NCI-H2171 treated with DMSO at 0.1 percent for 48 hours (cell line): ENCODE results near the gene ADAMTS20.

ENCODE experiments used
- DNase-seq: peaks from one replicate; lab custom pipeline; 2025; lab: John Stamatoyannopoulos, UW

Gene ADAMTS20

DNA sequence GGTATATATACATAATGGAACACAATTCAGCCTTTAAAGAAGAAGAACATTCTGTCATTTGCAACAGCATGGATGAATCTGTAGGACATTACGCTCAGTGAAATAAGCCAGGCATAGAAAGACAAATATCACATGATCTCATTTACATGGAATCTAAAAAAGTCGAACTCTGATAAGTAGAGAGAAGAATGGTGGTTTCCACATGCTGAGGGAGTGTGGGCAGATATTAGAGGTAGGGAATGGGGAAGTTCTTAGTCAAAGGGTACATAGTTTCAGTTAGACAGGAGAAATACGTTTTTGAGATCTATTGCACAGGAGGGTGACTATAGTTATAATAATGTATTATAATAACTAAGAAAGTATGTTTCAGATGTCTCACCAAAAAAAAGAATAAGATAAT lies 71.4 kb downstream of the ADAMTS20 start:
- no peak for DNase-seq

- DNase-seq = no peak
Observed at GRCh38 chr12:43462741-43463140, 89.3 kb downstream of the ADAMTS20 start.

DNA sequence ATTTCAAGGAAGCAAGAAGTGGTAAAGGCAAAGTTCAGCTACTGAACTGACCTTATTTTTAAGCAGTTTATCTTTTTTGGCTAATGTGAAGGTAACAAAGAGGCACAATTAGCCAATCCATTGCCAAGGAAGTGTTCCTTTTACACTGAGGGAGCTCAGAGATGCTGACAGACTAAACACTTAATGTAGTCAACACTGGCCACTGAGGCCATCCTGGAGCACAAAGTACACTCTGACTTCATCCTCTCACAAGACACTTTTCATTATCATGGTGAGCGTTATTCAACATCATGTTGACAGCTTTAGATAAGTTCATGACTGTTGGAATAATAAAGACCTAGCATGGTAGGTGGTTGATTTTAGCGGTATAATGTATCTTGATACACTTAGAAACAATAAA lies 89.9 kb downstream of the ADAMTS20 start:
- no peak for DNase-seq

DNA sequence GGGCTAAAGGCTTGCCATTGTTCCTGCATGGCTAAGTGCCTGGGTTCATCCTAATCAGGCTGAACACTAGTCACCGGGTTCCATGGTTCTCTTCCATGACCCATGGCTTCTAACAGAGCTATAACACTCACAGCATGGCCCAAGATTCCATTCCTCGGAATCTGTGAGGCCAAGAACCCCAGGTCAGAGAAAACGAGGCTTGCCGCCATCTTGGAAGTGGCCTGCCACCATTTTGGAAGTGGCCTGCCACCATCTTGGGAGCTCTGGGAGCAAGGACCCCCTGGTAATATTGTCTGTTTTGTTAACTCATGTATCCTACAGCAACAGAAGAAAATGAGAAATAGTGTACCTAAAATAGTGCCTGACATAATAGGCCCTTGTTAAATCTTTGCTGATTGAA lies 92.7 kb downstream of the ADAMTS20 start:
- no peak for DNase-seq

DNA sequence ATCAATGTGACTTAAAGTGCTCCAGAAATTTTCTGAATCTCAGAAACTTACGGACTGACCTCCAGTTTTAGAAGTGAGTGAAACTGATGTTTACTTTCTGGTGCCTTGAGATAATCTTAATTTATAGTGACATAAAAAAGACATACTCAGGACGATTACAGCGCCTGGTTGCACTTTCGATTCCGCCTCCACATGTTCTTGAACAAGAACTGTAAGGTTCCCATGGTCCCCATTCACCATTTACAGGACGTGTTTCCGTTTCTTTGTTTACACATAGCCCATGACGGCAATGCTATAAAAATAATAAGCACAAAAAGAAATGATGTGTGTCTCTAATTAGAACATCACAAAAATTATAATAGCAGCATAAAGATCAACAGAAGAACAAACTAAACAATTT lies 98.2 kb downstream of the ADAMTS20 start:
- no peak for DNase-seq

DNA sequence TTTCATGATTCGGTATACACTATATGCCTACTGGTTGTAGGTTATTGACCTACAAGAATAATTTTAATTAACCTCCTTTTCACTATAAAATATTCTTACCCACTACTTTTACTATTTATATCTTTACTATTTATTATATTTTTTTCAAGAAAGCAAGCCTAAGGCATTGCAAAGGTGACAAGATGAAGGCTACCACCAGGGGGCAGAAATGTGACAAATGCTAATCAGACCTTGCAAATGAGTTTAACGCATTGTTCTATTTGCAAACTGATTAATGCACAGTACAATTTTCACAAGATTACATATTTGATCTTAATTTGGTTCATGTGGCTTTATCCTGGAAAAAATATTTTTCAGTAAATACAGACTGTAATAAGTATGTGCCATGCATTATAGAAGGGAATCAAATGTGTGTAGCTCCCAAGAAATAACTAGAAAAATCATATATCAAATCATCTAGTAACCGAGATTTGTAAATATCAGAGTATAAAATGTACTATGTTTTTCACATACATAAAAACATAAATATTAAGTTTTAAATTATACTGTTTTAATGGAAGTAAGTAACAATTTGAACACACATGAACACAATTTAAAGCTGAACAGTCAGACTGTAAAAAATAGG lies 107.0 kb downstream of the ADAMTS20 start:
- DNase-seq = peak; percentile 38

- no peak for DNase-seq
Observed at GRCh38 chr12:43436597-43436996, 115.4 kb downstream of the ADAMTS20 start.

DNA sequence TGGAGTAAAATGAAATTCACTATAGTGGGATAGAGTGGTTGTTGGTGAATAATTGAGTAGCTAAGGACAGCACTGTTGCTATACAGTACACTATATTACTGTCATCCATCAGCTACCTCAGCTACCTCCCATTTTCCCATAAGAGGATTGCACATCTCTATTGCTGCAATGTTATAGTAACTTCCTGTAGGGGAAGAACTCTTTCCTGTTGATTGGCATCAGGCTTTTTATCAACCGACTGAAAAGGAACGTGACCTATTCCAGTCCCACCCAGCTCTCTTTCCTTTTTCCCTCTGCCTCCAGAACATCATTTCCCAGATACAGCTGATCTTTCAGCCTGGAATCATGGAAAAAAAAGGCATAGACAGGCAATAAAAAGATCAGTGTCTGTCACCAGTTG lies 117.4 kb downstream of the ADAMTS20 start:
- DNase-seq = no peak

GRCh38 chr12:43428088-43428600 lies 123.9 kb downstream of the ADAMTS20 start:
- no peak for DNase-seq

DNA sequence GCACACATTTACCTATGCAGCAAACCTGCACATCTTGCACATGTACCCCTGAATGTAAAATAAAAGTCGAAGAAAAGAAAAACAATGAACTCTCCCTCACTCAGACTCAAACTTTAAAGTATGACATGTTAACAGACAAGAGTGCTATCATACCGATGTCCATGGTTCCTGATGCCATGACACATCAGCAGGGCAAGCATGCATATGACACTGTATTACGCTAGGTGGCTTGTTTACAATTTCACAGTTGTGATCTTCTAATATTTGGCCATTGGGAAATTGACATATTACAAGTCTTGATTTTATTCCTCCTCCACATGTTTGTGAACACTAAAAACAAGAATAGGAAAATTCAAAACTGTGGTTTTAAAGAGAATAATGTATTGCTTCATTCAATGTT lies 126.6 kb downstream of the ADAMTS20 start:
- DNase-seq = no peak

- DNase-seq = no peak
Observed at GRCh38 chr12:43416981-43417380, 135.0 kb downstream of the ADAMTS20 start.

- no peak for DNase-seq
Observed at GRCh38 chr12:43407816-43408645, 144.0 kb downstream of the ADAMTS20 start.

- DNase-seq = no peak
Observed at GRCh38 chr12:43406801-43407200, 145.2 kb downstream of the ADAMTS20 start.

DNA sequence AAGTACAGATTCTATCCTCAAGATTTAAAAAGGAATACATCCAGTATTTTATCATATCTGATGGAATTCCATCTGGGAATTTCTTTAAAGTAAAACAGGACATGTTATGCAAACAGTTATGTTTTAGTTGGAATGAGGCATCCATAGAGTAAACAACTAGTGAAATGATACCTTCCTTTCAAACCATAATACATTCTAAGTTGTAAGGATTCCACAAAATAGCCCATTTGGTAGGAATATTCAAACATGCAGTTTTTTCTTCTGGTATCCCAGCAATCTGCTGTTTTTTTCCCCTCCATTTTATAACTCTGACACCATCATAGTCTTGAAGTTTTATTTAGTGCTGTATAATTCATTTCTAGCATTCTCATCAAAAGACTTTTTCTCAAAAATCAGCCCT lies 149.6 kb downstream of the ADAMTS20 start:
- no peak for DNase-seq

DNA sequence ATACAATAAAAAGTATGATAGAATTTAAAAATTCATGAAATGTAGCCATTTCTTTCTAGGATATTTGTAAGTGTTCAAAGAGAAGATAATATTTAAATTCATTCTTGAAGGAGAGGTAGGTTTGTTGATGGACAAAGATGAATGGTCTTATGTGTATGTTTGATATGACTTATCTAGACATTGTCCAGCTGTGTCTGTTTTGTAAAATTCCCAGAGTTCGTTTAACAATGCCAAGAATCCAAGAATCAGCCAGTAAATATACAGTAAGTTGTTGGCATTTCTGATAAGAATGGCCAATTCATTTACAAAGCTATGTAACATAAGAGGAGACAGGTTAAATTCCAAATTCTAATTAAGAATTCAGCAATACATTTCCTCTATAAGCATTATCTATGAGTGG lies 150.9 kb downstream of the ADAMTS20 start:
- DNase-seq = no peak

DNA sequence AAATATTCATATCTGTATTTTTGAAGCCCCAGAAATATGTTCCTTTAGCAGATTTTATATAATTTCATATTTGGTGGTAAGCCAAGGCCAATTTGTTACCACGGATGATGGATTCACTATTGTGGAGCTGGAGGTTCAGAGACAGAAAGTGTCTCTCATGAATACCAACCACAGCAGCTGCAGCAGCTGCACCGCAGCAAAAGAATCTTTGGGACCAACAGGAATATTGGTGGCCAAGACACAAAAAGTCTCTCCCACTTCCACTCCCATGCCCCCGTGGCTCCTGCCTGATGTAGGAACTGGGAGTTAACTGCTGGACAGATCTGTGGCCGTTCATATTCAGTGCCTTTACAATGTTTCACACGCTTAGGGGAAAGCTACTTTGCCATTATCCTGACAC lies 155.3 kb downstream of the ADAMTS20 start:
- DNase-seq = no peak

DNA sequence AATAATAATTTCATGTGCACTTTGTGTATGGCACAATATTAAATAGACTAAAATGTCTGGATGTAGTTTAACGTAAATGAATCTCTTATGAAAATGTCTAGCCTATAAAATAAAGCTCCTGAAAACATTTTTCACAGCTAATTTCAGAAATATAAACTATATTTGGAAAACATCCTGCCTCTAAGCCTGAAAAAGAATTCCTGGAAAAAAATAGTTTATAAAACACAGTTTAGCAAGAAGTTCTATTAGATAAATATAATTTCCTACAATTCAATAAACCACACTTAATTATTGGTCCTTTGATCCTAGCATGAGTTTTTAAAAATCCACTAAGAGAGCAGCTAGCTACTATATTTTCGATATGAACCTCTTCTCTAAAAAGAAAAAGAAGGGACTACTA lies 159.9 kb downstream of the ADAMTS20 start:
- no peak for DNase-seq

GRCh38 chr12:43381879-43382278 lies 170.1 kb downstream of the ADAMTS20 start:
- DNase-seq = no peak

GRCh38 chr12:43378448-43378847 lies 173.6 kb downstream of the ADAMTS20 start:
- no peak for DNase-seq

DNA sequence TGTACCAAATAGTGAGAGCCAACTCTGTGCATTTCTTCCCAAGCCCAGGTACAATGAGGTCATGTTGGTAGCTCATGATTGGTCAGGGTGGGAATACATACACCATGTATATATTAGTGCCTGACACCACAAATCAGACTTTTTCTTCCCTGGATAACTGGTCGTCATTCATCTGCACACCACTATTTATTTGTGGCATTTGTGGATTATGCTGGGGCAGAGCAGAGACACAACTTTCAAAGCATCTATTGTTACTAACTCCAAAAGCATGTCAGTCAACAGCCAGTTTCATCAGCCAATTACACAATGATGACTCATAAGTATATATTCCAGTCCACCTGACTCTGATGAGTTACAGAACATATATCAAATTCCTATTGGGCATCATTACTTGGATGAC lies 181.7 kb downstream of the ADAMTS20 start:
- no peak for DNase-seq

DNA sequence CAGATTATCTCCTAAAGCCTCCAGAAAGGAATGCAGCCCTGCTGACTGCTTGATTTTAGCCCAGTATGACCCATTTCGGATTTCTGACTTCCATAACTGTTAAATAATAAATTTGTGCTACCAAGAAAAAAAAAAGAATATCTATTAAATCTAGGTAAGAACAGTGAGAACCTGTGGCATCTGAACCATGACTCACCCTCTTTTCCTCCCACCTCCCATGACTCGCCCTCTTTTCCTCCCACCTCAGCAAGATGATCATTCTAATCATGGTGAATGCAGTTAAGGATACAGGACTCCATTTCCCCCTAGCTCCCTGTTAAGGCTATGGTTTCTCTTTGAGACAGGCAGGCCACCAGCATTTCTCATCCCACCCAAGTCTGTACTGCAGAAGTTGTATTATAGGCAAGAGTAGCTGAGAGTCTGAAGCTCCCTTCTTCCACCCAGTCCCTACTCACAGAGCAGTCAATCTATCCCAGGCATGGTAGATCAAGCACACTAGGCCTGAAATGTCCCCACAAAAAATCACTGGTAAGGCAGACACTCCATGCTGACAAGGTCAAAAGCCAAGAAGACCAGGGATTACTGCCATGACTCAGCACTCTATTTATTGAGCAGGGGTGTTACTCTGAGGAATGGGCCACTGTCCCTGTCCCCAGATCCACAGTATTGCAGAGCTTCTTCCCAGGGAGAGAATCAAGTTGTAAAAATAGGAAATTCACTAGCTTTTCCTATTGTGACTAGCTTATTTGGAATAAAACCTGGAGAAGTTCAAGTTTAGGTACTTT lies 188.9 kb downstream of the ADAMTS20 start:
- DNase-seq = no peak

- DNase-seq = no peak
Observed at GRCh38 chr12:43361031-43361710, 190.8 kb downstream of the ADAMTS20 start.
